HG03196 (cell line): Measurements from ENCODE around the gene SNU13.
"Not testable (repeated sequence)": the region's sequence is repeated elsewhere in the genome, so short reads cannot be mapped to it uniquely, and the experiment has no call there.

Experiments
- ATAC-seq: cut with Tn5 transposase; IDR thresholded peaks from one replicate; pipeline ENCODE4 v1.9.1; 2021; ENCODE audit not compliant: unreplicated experiment

The SNU13 gene

GRCh38 chr22:41682033-41682807, 6.4 kb downstream of the SNU13 start:
- ATAC-seq = peak; percentile 61

DNA sequence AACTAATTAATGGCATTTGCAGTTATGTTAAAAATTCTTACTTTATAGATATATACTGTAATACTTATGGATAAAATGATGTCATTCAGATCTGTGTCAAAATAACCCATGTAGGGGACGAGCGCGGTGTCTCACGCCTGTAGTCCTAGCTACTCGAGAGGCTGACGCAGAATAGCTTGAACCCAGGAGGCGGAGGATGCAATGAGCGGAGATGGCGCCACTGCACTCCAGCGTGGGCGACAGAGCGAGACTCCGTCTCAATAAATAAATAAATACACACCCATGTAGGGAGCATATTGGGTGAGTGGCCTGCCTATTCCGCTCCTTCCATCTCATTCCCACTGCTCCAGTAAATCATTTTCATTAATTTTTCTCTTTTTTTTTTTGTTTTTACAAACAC, 7.1 kb downstream of the SNU13 start:
- ATAC-seq = no peak

- ATAC-seq = no peak
These were observed 12.5 kb downstream of the SNU13 start for GRCh38 chr22:41676134-41676533.

DNA sequence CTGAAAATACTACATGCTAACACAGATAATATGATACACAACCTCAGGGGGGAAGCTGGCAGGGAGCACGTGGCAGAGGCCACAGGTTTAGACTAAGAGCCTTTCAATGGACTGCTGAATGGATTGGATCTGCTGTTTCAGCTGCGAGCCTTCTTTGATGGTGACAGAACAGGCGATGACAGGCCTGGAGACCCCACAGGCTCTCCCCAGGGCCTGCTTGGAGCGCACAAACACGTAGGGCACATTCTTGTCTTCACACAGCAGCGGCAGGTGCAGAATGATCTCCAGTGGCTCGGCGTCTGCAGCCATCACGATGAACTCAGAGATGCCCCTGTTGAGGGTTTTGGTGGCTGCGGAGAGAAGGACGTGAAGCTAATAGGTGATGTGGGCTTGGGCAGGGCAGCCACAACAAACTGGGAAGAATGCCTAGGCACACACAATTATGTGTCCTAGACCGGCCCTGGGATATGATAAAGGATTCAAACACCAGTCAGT, 13.8 kb downstream of the SNU13 start:
- ATAC-seq = no peak

DNA sequence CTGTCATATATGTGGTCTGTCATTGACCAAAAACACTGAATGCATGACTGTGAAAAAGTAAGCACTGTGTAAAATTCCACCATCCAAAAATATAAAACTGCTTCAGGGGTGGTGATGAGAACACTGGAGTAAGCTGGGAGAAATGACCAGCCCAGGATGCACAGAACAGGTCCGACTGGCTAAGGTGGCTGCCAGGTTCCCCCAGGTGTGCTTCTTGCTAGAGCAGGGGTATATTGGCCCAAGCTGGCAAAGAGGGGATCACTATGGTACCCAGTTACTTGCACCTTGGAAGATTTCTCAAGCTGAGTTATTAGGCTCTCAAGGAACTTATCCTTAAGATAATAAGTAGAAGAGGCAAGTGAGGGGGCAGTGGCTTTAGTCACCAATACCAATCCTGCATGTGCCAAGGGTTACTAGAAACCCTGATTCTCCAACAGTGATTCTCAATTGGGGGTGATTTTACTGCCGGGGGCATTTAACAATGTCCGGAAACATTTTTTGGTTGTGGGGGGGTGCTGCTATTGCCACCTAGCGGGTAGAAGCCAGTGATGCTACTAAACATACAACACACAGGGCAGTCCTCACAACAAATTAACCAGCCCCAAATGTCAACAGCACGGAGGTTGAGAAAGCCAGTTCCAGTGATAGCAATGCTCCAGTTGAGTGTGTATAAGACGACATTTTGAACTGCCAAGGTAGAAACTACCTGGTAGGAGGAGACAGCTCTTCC, 15.7 kb downstream of the SNU13 start:
- ATAC-seq = no peak

DNA sequence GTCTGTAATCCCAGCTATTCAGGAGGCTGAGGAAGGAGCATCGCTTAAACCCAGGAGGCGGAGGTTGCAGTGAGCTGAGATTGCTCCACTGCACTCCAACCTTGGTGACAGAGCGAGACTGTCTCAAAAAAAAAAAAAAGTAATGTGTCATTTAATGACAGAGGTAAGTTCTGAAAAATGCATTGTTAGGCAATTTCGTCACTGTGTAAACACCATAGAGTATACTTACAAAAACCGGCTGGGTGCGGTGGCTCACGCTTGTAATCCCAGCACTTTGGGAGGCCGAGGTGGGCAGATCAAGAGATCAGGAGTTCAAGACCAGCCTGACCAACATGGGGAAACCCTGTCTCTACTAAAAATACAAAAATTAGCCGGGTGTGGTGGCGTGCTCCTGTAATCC, 16.6 kb downstream of the SNU13 start:
- ATAC-seq = not testable (repeated sequence)

DNA sequence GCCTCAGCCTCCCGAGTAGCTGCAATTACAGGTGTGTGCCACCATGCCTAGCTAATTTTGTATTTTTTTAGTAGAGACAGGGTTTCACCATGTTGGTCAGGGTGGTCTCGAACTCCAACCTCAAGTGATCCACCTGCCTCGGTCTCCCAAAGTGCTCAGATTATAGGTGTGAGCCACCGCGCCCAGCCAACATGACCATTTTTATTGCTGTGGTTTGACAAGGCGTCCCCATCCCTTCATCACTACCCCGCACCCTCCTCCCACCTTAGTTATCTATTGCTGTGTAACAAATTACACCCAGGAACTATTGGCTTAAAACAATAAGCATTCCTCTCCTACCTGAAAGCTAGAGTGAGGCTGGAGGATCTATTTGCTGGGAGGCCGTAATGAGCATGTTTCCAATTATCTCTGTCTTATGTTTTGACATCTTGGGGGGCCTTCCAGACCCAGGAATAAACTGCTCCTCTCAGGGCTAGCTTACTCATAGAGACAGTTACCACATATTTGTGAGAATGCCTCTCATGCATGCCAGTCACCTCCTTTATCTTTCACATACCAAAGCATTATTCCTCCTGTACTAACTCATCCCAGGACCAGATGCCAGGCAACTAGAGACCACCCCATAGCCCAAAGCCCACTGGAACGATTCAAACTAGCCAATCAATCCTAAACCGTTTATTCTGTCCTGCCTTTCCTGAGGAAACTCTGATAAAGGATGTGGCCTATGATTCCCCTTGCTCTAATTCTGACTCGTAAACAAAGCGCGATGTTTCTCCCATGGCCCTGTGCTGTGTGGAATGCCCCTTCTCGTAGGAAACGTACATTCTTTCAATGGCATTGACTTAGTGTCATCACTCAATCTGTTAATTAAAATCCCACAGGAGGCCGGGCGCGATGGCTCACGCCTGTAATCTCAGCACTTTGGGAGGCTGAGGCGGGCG, 19.4 kb downstream of the SNU13 start:
- no peak for ATAC-seq

GRCh38 chr22:41664951-41665350, 23.7 kb downstream of the SNU13 start:
- no peak for ATAC-seq

DNA sequence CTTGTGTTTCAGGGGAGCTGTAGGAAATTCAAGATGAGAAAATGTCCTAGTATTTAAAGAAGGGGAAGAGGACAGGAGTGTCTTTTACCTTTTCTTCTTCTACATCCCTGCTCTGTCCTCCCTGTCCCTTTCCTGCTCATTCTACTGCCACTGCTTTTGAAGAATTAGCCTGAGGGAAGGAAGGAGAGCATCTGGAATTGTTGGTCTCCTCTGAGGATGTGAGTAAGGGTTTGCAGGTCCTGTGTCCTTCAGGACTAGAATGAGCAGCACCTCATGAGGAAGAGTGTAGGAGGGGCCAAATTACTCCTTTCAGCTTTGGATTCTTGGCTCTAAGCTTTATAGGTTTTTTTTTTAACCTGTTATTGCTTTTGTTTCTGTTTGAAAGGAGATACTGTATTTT, 24.2 kb downstream of the SNU13 start:
- ATAC-seq = no peak

DNA sequence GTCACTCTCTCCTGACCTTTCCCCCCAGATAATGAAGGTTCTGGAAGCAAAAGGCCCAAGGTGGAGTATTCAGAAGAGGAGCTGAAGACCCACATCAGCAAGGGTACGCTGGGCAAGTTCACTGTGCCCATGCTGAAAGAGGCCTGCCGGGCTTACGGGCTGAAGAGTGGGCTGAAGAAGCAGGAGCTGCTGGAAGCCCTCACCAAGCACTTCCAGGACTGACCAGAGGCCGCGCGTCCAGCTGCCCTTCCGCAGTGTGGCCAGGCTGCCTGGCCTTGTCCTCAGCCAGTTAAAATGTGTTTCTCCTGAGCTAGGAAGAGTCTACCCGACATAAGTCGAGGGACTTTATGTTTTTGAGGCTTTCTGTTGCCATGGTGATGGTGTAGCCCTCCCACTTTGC, 25.1 kb downstream of the SNU13 start:
- ATAC-seq = not testable (repeated sequence)

- no peak for ATAC-seq
These were observed 27.0 kb downstream of the SNU13 start for GRCh38 chr22:41661713-41662112.

GRCh38 chr22:41661088-41661487, 27.6 kb downstream of the SNU13 start:
- ATAC-seq = no peak

DNA sequence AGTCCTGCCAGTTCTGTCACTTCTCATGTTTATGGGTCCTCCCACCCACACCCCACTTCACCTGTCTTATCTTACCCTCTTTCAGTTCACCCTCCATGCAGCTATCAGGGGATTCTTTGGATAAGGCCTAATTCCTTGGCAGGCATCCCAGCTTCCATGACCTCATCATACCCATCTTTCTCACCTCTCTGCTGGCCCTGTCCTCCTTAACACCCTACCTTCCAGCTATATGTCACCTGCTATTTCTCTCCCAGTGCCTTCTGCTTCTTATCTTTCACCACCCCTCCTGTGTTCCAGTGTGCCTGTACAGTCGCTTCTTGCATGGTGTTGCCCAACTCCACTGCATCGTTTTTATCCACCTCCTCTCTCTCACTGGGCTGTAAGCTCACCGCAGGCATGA, 28.3 kb downstream of the SNU13 start:
- no peak for ATAC-seq

- ATAC-seq = no peak
These were observed 28.7 kb downstream of the SNU13 start for GRCh38 chr22:41659941-41660340.

GRCh38 chr22:41658869-41659268, 29.8 kb downstream of the SNU13 start:
- no peak for ATAC-seq

DNA sequence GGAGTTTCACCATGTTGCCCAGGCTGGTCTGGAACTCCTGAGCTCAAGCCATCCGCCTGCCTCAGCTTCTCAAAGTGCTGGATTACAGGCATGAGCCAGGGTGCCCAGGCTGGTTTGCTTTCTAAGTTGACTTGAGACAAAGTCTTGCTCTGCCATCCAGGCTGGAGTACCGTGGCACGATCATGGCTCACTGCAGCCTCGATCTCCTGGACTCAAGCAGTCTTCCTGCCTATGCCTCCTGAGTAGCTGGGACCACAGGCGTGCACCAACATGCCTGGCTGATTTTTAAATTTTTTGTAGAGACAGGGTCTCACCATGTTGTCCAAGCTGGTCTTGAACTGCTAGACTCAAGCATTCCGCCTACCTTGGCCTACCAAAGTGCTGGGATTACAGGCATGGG, 31.0 kb downstream of the SNU13 start:
- no peak for ATAC-seq

DNA sequence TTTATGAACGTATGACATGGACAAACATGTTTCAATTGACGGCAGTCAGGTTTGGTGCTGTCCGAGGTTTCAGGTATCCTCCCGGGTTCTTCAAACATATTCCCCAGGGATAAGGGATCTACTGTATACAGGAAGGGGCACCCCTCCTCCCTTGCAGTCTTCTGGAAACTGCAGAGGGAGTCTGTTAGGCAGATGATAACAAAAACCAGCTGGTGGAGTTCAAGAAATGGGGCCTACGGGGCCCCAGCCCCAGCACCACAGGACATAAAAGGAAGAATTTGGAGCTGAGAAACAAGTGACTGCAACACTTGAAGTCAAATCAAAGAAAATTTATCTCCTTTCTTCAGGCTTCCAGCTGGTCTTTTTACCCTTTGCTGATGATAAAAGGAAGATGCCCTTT, 32.1 kb downstream of the SNU13 start:
- no peak for ATAC-seq

DNA sequence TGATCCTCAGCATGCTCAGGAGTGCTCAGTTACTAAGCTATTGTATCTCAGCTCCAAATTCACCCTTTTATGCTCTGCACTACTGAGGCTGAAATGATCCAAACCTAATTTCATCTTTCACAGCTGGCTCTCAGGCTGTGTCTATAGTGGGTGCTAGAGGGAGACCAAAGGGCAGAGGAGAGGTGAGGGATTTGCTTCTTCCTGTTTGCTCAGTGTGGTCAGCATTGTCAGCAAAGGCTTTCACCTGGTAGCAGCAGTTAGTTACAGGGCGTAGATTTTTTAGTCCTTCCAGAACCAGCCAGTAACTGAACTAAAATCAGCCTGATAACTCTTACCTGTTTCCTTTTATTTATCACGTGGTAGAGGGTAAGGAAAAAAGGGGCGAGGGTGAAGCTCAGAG, 34.3 kb downstream of the SNU13 start:
- no peak for ATAC-seq

- no peak for ATAC-seq
These were observed 37.8 kb downstream of the SNU13 start for GRCh38 chr22:41650821-41651220.

DNA sequence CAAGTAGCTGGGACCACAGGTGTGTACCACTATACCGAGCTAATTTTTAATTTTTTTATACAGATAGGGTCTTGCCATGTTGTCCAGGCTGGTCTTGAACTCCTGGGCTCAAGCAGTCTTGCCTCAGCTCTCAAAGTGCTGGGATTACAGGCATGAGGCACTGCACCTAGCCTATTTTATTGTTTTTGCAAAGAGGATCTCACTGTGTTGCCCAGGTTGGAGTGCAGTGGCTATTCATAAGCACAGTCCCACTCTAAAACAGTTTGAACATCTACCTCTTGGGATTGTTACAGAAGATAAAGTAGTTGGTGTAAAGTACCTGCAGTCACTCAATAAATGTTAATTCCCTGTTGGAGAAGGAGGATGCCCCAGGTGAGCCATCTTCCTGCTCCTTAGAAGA, 38.4 kb downstream of the SNU13 start:
- no peak for ATAC-seq

DNA sequence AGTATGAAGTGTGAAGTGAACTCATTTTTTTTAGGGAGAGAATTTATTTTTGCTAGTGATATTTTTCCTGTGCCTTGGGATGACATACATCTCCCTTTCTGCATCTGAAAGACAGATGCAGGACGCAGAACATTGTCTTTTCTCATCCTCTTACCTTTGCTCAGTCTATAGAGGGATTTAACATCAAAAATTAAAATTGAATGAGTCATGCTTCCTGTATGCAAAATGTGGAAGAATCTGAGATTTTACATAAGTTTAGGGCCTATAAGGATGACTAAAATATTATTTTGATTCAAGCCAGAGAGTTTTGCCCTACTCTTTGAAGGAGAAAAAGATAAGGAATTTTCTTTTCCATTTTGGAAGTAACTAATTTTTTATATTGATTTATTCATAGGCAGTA, 40.2 kb downstream of the SNU13 start:
- ATAC-seq = no peak
